Vagina (tissue), 2 donors: Measurements from ENCODE around the gene PTPRM. TPM values are rescaled to one million over a fixed set of nuclear protein-coding genes. Genes with fewer than 3 reads are reported as not detected.

ENCODE experiments used
- DNase-seq, 2 donors: peaks; one replicate each; pipeline ENCODE4 v3.0.0-alpha.2; 2017; ENCODE audit errors: extremely low spot score in 2 of 2
- H3K27ac ChIP-seq: fragments of 200-600 bp; sonication (generic); one replicate; pipeline ENCODE4 v1.5.1; 2019
- H3K27me3 ChIP-seq: fragments of 200-600 bp; sonication (generic); one replicate; pipeline ENCODE4 v1.5.1; 2019
- H3K36me3 ChIP-seq, 2 donors: fragments of 200-600 bp; sonication (generic); one replicate each; pipeline ENCODE4 v1.5.1; 2017 to 2019
- H3K4me1 ChIP-seq: fragments of 200-600 bp; sonication (generic); one replicate; pipeline ENCODE4 v1.5.1; 2019
- H3K4me3 ChIP-seq, 2 donors: fragments of 200-600 bp; sonication (generic); 1 replicate in 1 of 2; 2 replicates in 1 of 2; pipeline ENCODE4 v1.5.1; 2016 to 2019
- H3K9me3 ChIP-seq: fragments of 200-600 bp; sonication (generic); one replicate; pipeline ENCODE4 v1.5.1; 2019
- POLR2A ChIP-seq, 2 donors: fragments of 450-650 bp; IDR thresholded peaks; one replicate each; pipeline ENCODE4 v1.6.1; 2017; ENCODE audit warnings: antibody characterized with exemption in 2 of 2, mild to moderate bottlenecking in 2 of 2, moderate library complexity in 2 of 2
- POLR2AphosphoS5 ChIP-seq, 2 donors: sonication (generic); formaldehyde crosslinking; IDR thresholded peaks; one replicate each; pipeline ENCODE4 v1.9.0; 2017; ENCODE audit warnings: antibody characterized with exemption in 2 of 2, mild to moderate bottlenecking in 2 of 2, low read depth in 1 of 2; ENCODE audit not compliant: insufficient read depth in 1 of 2
- intact Hi-C: fragments of 100-400 bp; cut with DNase I; formaldehyde crosslinking; loops from one replicate; pipeline ENCODE4 v1.15.1; 2023
- total RNA-seq: library from RNA; depleted of rRNA; stranded (reverse); fragments of >200 nt; gene quantifications from one replicate; pipeline ENCODE4 v1.2.3, GENCODE V29; 2016
- TF ChIP-seq, protein P1 (sequence below), 3 experiments: fragments of 450-650 bp in 2 of 3; fragments of 200-600 bp in 1 of 3; sonication (generic) in 1 of 3; IDR thresholded peaks; one replicate each; pipeline ENCODE4 v1.5.1; 2017 to 2019; ENCODE audit warnings: antibody characterized with exemption in 3 of 3, mild to moderate bottlenecking in 2 of 3, moderate library complexity in 2 of 3

Gene PTPRM
- total RNA-seq, 1 donor from 2014 or later = 60.2 TPM

- peaks cover 4% of the 10 kb centered on the region for H3K4me1 ChIP-seq
- no peaks in the 10 kb centered on the region for H3K27me3 ChIP-seq
- no peak for DNase-seq
- H3K36me3 ChIP-seq = no peaks in the 10 kb centered on the region
- TF ChIP-seq, protein P1, sequence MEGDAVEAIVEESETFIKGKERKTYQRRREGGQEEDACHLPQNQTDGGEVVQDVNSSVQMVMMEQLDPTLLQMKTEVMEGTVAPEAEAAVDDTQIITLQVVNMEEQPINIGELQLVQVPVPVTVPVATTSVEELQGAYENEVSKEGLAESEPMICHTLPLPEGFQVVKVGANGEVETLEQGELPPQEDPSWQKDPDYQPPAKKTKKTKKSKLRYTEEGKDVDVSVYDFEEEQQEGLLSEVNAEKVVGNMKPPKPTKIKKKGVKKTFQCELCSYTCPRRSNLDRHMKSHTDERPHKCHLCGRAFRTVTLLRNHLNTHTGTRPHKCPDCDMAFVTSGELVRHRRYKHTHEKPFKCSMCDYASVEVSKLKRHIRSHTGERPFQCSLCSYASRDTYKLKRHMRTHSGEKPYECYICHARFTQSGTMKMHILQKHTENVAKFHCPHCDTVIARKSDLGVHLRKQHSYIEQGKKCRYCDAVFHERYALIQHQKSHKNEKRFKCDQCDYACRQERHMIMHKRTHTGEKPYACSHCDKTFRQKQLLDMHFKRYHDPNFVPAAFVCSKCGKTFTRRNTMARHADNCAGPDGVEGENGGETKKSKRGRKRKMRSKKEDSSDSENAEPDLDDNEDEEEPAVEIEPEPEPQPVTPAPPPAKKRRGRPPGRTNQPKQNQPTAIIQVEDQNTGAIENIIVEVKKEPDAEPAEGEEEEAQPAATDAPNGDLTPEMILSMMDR (IDR thresholded peaks at IDR 0.05) = no peak
- no peak for TF ChIP-seq POLR2A (IDR thresholded peaks at IDR 0.05)
- TF ChIP-seq POLR2AphosphoS5 (IDR thresholded peaks at IDR 0.05; ENCODE audit: insufficient read depth in 1 of 2, low read depth in 1 of 2) = no peak
- H3K4me3 ChIP-seq = no peak overlapping the region
- intact Hi-C loops = no loop called here
- no peaks in the 10 kb centered on the region for H3K9me3 ChIP-seq
- H3K27ac ChIP-seq = no peak overlapping the region
Observed at GRCh38 chr18:7877609-7878008, 310.5 kb downstream of the PTPRM start.

DNA sequence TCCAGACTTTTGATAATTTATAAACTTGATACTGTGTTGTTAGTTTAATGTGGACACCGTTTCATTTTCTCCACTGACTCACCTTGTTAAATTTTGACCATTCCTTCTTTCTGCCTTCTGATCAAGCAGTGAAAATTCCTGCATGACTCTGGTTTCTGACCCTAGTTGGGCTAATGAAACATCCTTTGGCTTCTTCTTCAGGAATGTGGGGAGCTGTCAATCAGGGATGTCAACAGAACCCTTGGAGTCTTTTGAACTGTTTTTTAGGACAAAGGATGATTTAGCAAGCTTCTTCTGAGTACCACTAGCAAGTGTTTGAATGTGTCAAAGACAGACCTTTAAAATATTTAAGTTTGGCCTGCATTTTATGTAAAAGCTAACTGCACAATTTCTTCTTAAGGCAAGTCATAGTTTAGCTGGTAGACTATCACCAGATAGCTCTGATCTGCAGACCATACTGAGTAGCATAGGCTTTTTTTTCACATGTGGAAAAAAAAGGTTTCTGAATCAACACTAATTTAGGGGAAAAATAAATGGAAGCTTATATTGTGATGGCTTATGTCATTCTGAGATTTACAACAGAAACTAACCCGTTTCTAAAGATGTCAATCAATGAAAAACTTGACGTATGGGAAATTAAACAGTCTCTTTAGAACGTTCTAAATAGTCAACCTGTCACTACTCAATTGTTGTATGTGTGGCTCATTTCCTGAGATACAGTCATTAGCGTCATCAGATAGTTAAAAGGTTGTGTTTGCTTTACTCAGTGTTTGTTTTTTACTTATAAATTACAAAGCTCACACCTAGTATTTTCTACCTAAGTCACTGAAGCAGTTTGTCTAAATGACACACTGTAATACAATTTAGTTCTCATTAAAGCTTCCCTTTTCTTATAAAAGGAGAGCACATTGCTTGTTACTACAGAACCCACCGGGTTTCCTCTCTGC lies 311.4 kb downstream of the PTPRM start:
- H3K4me1 ChIP-seq = peaks cover 4% of the 10 kb centered on the region
- H3K36me3 ChIP-seq = no peaks in the 10 kb centered on the region
- H3K27ac ChIP-seq = no peak overlapping the region
- no peaks in the 10 kb centered on the region for H3K9me3 ChIP-seq
- no peak for DNase-seq
- H3K4me3 ChIP-seq = no peak overlapping the region
- TF ChIP-seq, protein P1 (IDR thresholded peaks at IDR 0.05) = no peak
- TF ChIP-seq POLR2AphosphoS5 (IDR thresholded peaks at IDR 0.05; ENCODE audit: insufficient read depth in 1 of 2, low read depth in 1 of 2) = no peak
- H3K27me3 ChIP-seq = no peaks in the 10 kb centered on the region
- intact Hi-C loops = no loop called here

DNA sequence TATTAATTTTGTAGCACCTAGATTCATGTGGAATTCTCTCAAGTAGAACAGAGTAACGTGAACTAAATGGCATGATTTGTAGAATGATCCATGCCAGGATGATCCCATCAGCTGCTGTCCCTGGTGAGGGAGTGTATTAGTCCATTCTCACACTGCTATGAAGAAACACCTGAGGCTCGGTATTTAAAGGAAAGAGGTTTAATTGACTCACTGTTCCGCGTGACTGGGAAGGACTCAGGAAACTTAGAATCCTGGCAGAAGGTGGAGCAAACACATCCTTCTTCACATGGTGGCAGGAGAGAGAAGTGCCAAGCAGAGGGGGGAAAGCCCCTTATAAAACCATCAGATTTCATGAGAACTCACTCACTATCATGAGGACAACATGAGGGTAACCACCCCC lies 312.6 kb downstream of the PTPRM start:
- no peak overlapping the region for H3K27ac ChIP-seq
- H3K27me3 ChIP-seq = no peaks in the 10 kb centered on the region
- no peaks in the 10 kb centered on the region for H3K36me3 ChIP-seq
- H3K4me3 ChIP-seq = no peak overlapping the region
- no peak for DNase-seq
- intact Hi-C loops = no loop called here
- no peaks in the 10 kb centered on the region for H3K9me3 ChIP-seq
- TF ChIP-seq, protein P1 (IDR thresholded peaks at IDR 0.05) = no peak
- TF ChIP-seq POLR2AphosphoS5 (IDR thresholded peaks at IDR 0.05; ENCODE audit: insufficient read depth in 1 of 2, low read depth in 1 of 2) = no peak
- TF ChIP-seq POLR2A (IDR thresholded peaks at IDR 0.05) = no peak
- peaks cover 4% of the 10 kb centered on the region for H3K4me1 ChIP-seq

GRCh38 chr18:7885865-7886264 lies 318.7 kb downstream of the PTPRM start:
- no peaks in the 10 kb centered on the region for H3K27me3 ChIP-seq
- TF ChIP-seq, protein P1 (IDR thresholded peaks at IDR 0.05) = no peak
- no peak for TF ChIP-seq POLR2AphosphoS5 (IDR thresholded peaks at IDR 0.05; ENCODE audit: insufficient read depth in 1 of 2, low read depth in 1 of 2)
- TF ChIP-seq POLR2A (IDR thresholded peaks at IDR 0.05) = no peak
- H3K4me3 ChIP-seq = no peak overlapping the region
- intact Hi-C loops = no loop called here
- DNase-seq = no peak
- no peaks in the 10 kb centered on the region for H3K9me3 ChIP-seq
- H3K27ac ChIP-seq = no peak overlapping the region
- no peaks in the 10 kb centered on the region for H3K4me1 ChIP-seq
- H3K36me3 ChIP-seq = no peaks in the 10 kb centered on the region

GRCh38 chr18:7886436-7886835 lies 319.3 kb downstream of the PTPRM start:
- intact Hi-C loops = no loop called here
- DNase-seq = no peak
- no peaks in the 10 kb centered on the region for H3K36me3 ChIP-seq

More at GRCh38 chr18:7886436-7886835, 319.3 kb downstream of the PTPRM start:
- H3K27me3 ChIP-seq = no peaks in the 10 kb centered on the region
- no peaks in the 10 kb centered on the region for H3K9me3 ChIP-seq
- no peak for TF ChIP-seq POLR2AphosphoS5 (IDR thresholded peaks at IDR 0.05; ENCODE audit: insufficient read depth in 1 of 2, low read depth in 1 of 2)
- TF ChIP-seq, protein P1 (IDR thresholded peaks at IDR 0.05) = no peak
- TF ChIP-seq POLR2A (IDR thresholded peaks at IDR 0.05) = no peak
- no peaks in the 10 kb centered on the region for H3K4me1 ChIP-seq
- no peak overlapping the region for H3K27ac ChIP-seq
- no peak overlapping the region for H3K4me3 ChIP-seq
